Measurements from ENCODE around the gene NPEPL1. TPM values are rescaled to one million over a fixed set of nuclear protein-coding genes. Genes with fewer than 3 reads are reported as not detected.

Gene NPEPL1
- total RNA-seq, 2 donors from 2014 or later = 12.8 to 21.6 TPM

- Mint-ChIP-seq H3K36me3 (no peaks in the 10 kb centered on the region), H3K9me3 (no peaks in the 10 kb centered on the region), H3K27ac (peak overlapping the region; percentile 68 to 80)
- ATAC-seq (no peak), DNase-seq (ENCODE audit: low spot score in 2 of 2) (peak in 1 of 2 donors; percentile 14)
Measured at GRCh38 chr20:58691773-58692578, 624 bp upstream of the NPEPL1 start.

GRCh38 chr20:58693226-58694006, 816 bp downstream of the NPEPL1 start:
- no peaks in the 10 kb centered on the region for H3K9me3 Mint-ChIP-seq
- ATAC-seq (peak in 1 of 2 donors; percentile 27), DNase-seq (ENCODE audit: low spot score in 2 of 2) (peak; percentile 24 to 54)
- H3K27ac Mint-ChIP-seq = peak overlapping the region; percentile 80 to 90
- H3K36me3 Mint-ChIP-seq = no peaks in the 10 kb centered on the region

- peak overlapping the region in 1 of 2 donors; percentile 80 for H3K27ac Mint-ChIP-seq
- DNase-seq (ENCODE audit: low spot score in 2 of 2) = no peak
Measured at GRCh38 chr20:58694241-58695083, 1.9 kb downstream of the NPEPL1 start.

GRCh38 chr20:58695084-58695722, 2.6 kb downstream of the NPEPL1 start:
- ATAC-seq (no peak), DNase-seq (ENCODE audit: low spot score in 2 of 2) (no peak)
- no peak overlapping the region for H3K27ac Mint-ChIP-seq
- H3K36me3 Mint-ChIP-seq = no peaks in the 10 kb centered on the region
- no peaks in the 10 kb centered on the region for H3K9me3 Mint-ChIP-seq

More at GRCh38 chr20:58694241-58695083, 1.9 kb downstream of the NPEPL1 start:
- no peak for ATAC-seq
- no peaks in the 10 kb centered on the region for H3K36me3 Mint-ChIP-seq
- H3K9me3 Mint-ChIP-seq = no peaks in the 10 kb centered on the region

- no peaks in the 10 kb centered on the region for H3K36me3 Mint-ChIP-seq
- ATAC-seq = no peak
- H3K9me3 Mint-ChIP-seq = no peaks in the 10 kb centered on the region
- DNase-seq (ENCODE audit: low spot score in 2 of 2) = no peak
- H3K27ac Mint-ChIP-seq = no peak overlapping the region
Measured at GRCh38 chr20:58695895-58696375, 3.3 kb downstream of the NPEPL1 start.

- Mint-ChIP-seq H3K36me3 (no peaks in the 10 kb centered on the region), H3K27ac (peak overlapping the region in 1 of 2 donors; percentile 66), H3K9me3 (no peaks in the 10 kb centered on the region)
- ATAC-seq = no peak
- DNase-seq (ENCODE audit: low spot score in 2 of 2) = no peak
Measured at GRCh38 chr20:58696411-58696961, 3.9 kb downstream of the NPEPL1 start.

- DNase-seq (ENCODE audit: low spot score in 2 of 2) (peak in 1 of 2 donors; percentile 37), ATAC-seq (no peak)
- Mint-ChIP-seq H3K27ac (peak overlapping the region; percentile 2 to 24), H3K36me3 (no peaks in the 10 kb centered on the region), H3K9me3 (no peaks in the 10 kb centered on the region)
Measured at GRCh38 chr20:58697201-58697866, 4.7 kb downstream of the NPEPL1 start.

GRCh38 chr20:58697867-58698703, 5.5 kb downstream of the NPEPL1 start:
- no peak for ATAC-seq
- peak overlapping the region; percentile 24 to 84 for H3K27ac Mint-ChIP-seq

GRCh38 chr20:58698741-58699622, 6.4 kb downstream of the NPEPL1 start:
- Mint-ChIP-seq H3K27ac (peak overlapping the region in 1 of 2 donors; percentile 72), H3K9me3 (no peaks in the 10 kb centered on the region), H3K36me3 (peaks cover 0 to 8% of the 10 kb centered on the region in 2 donors)
- ATAC-seq = no peak
- peak in 1 of 2 donors; percentile 48 for DNase-seq (ENCODE audit: low spot score in 2 of 2)

More at GRCh38 chr20:58697867-58698703, 5.5 kb downstream of the NPEPL1 start:
- H3K36me3 Mint-ChIP-seq = peaks cover 0 to 5% of the 10 kb centered on the region in 2 donors
- H3K9me3 Mint-ChIP-seq = no peaks in the 10 kb centered on the region
- DNase-seq (ENCODE audit: low spot score in 2 of 2) = peak in 1 of 2 donors; percentile 37

- ATAC-seq = no peak
- H3K9me3 Mint-ChIP-seq = no peaks in the 10 kb centered on the region
- DNase-seq (ENCODE audit: low spot score in 2 of 2) = peak in 1 of 2 donors; percentile 38
- peaks cover 0 to 11% of the 10 kb centered on the region in 2 donors for H3K36me3 Mint-ChIP-seq
- H3K27ac Mint-ChIP-seq = peak overlapping the region in 1 of 2 donors; percentile 72
Measured at GRCh38 chr20:58699623-58700107, 7.1 kb downstream of the NPEPL1 start.

- H3K36me3 Mint-ChIP-seq = peaks cover 0 to 11% of the 10 kb centered on the region in 2 donors
- peak overlapping the region in 1 of 2 donors; percentile 72 for H3K27ac Mint-ChIP-seq
- ATAC-seq = peak in 1 of 2 donors; percentile 92
- no peaks in the 10 kb centered on the region for H3K9me3 Mint-ChIP-seq
- DNase-seq (ENCODE audit: low spot score in 2 of 2) = peak in 1 of 2 donors; percentile 51
Measured at GRCh38 chr20:58700121-58700821, 7.7 kb downstream of the NPEPL1 start.

- Mint-ChIP-seq H3K9me3 (no peaks in the 10 kb centered on the region), H3K27ac (peak overlapping the region in 1 of 2 donors; percentile 72), H3K36me3 (peaks cover 0 to 11% of the 10 kb centered on the region in 2 donors)
- ATAC-seq (no peak), DNase-seq (ENCODE audit: low spot score in 2 of 2) (peak in 1 of 2 donors; percentile 21)
Measured at GRCh38 chr20:58700823-58701222, 8.2 kb downstream of the NPEPL1 start.
